ENCODE data around the gene GULP1. TPM values are rescaled to one million over a fixed set of nuclear protein-coding genes. Genes with fewer than 3 reads are reported as not detected.

The GULP1 gene
- total RNA-seq, 1 donor from 2014 or later: not detected

- Mint-ChIP-seq H3K27ac (no peak overlapping the region), H3K9me3 (no peaks in the 10 kb centered on the region), H3K4me1 (ENCODE audit: low read depth) (no peaks in the 10 kb centered on the region), H3K27me3 (ENCODE audit: low read depth) (no peaks in the 10 kb centered on the region), H3K4me3 (ENCODE audit: low read depth) (no peak overlapping the region), H3K36me3 (ENCODE audit: low read depth) (no peaks in the 10 kb centered on the region)
- intact Hi-C loops (cut with micrococcal nuclease): no loop called here
- DNase-seq (ENCODE audit: low spot score): no peak
Observed at GRCh38 chr2:188319838-188320237, 28.2 kb downstream of the GULP1 start.

GRCh38 chr2:188320861-188321260, 29.2 kb downstream of the GULP1 start:
- no peaks in the 10 kb centered on the region for H3K4me1 Mint-ChIP-seq (ENCODE audit: low read depth)
- H3K27ac Mint-ChIP-seq: no peak overlapping the region
- intact Hi-C loops (cut with micrococcal nuclease): no loop called here
- H3K4me3 Mint-ChIP-seq (ENCODE audit: low read depth): no peak overlapping the region
- H3K27me3 Mint-ChIP-seq (ENCODE audit: low read depth): no peaks in the 10 kb centered on the region
- H3K36me3 Mint-ChIP-seq (ENCODE audit: low read depth): no peaks in the 10 kb centered on the region
- no peaks in the 10 kb centered on the region for H3K9me3 Mint-ChIP-seq
- no peak for DNase-seq (ENCODE audit: low spot score)

- Mint-ChIP-seq H3K4me1 (ENCODE audit: low read depth) (no peaks in the 10 kb centered on the region), H3K9me3 (no peaks in the 10 kb centered on the region), H3K27ac (no peak overlapping the region), H3K4me3 (ENCODE audit: low read depth) (no peak overlapping the region), H3K27me3 (ENCODE audit: low read depth) (no peaks in the 10 kb centered on the region), H3K36me3 (ENCODE audit: low read depth) (no peaks in the 10 kb centered on the region)
- intact Hi-C loops (cut with micrococcal nuclease): no loop called here
- no peak for DNase-seq (ENCODE audit: low spot score)
Observed at GRCh38 chr2:188322569-188323551, 31.2 kb downstream of the GULP1 start.

- H3K9me3 Mint-ChIP-seq: no peaks in the 10 kb centered on the region
- DNase-seq (ENCODE audit: low spot score): no peak
- intact Hi-C loops (cut with micrococcal nuclease): no loop called here
- H3K27ac Mint-ChIP-seq: no peak overlapping the region
- no peaks in the 10 kb centered on the region for H3K27me3 Mint-ChIP-seq (ENCODE audit: low read depth)
- H3K4me3 Mint-ChIP-seq (ENCODE audit: low read depth): no peak overlapping the region
- no peaks in the 10 kb centered on the region for H3K36me3 Mint-ChIP-seq (ENCODE audit: low read depth)
- H3K4me1 Mint-ChIP-seq (ENCODE audit: low read depth): no peaks in the 10 kb centered on the region
Observed at GRCh38 chr2:188324067-188324466, 32.4 kb downstream of the GULP1 start.

GRCh38 chr2:188326290-188326668, 34.6 kb downstream of the GULP1 start:
- no peak overlapping the region for H3K27ac Mint-ChIP-seq
- no peaks in the 10 kb centered on the region for H3K36me3 Mint-ChIP-seq (ENCODE audit: low read depth)
- H3K27me3 Mint-ChIP-seq (ENCODE audit: low read depth): no peaks in the 10 kb centered on the region
- no peaks in the 10 kb centered on the region for H3K9me3 Mint-ChIP-seq
- intact Hi-C loops (cut with micrococcal nuclease): no loop called here
- H3K4me3 Mint-ChIP-seq (ENCODE audit: low read depth): no peak overlapping the region
- H3K4me1 Mint-ChIP-seq (ENCODE audit: low read depth): no peaks in the 10 kb centered on the region
- DNase-seq (ENCODE audit: low spot score): no peak

GRCh38 chr2:188326669-188327301, 35.1 kb downstream of the GULP1 start:
- Mint-ChIP-seq H3K27ac (no peak overlapping the region), H3K36me3 (ENCODE audit: low read depth) (no peaks in the 10 kb centered on the region), H3K4me3 (ENCODE audit: low read depth) (no peak overlapping the region), H3K27me3 (ENCODE audit: low read depth) (no peaks in the 10 kb centered on the region), H3K4me1 (ENCODE audit: low read depth) (no peaks in the 10 kb centered on the region), H3K9me3 (no peaks in the 10 kb centered on the region)
- no peak for DNase-seq (ENCODE audit: low spot score)
- intact Hi-C loops (cut with micrococcal nuclease): no loop called here

- no peaks in the 10 kb centered on the region for H3K27me3 Mint-ChIP-seq (ENCODE audit: low read depth)
- intact Hi-C loops (cut with micrococcal nuclease): no loop called here
- H3K9me3 Mint-ChIP-seq: no peaks in the 10 kb centered on the region
- H3K4me1 Mint-ChIP-seq (ENCODE audit: low read depth): no peaks in the 10 kb centered on the region
- no peak overlapping the region for H3K4me3 Mint-ChIP-seq (ENCODE audit: low read depth)
- H3K27ac Mint-ChIP-seq: no peak overlapping the region
- no peak for DNase-seq (ENCODE audit: low spot score)
- no peaks in the 10 kb centered on the region for H3K36me3 Mint-ChIP-seq (ENCODE audit: low read depth)
Observed at GRCh38 chr2:188327518-188328213, 36.0 kb downstream of the GULP1 start.

- H3K9me3 Mint-ChIP-seq: no peaks in the 10 kb centered on the region
- no peak overlapping the region for H3K4me3 Mint-ChIP-seq (ENCODE audit: low read depth)
- intact Hi-C loops (cut with micrococcal nuclease): no loop called here
- no peak for DNase-seq (ENCODE audit: low spot score)
- no peaks in the 10 kb centered on the region for H3K27me3 Mint-ChIP-seq (ENCODE audit: low read depth)
- no peak overlapping the region for H3K27ac Mint-ChIP-seq
- no peaks in the 10 kb centered on the region for H3K36me3 Mint-ChIP-seq (ENCODE audit: low read depth)
- H3K4me1 Mint-ChIP-seq (ENCODE audit: low read depth): no peaks in the 10 kb centered on the region
Observed at GRCh38 chr2:188328419-188328818, 36.7 kb downstream of the GULP1 start.

- H3K9me3 Mint-ChIP-seq: no peaks in the 10 kb centered on the region
- no peak overlapping the region for H3K27ac Mint-ChIP-seq
- no peak for DNase-seq (ENCODE audit: low spot score)
- H3K4me3 Mint-ChIP-seq (ENCODE audit: low read depth): no peak overlapping the region
- no peaks in the 10 kb centered on the region for H3K27me3 Mint-ChIP-seq (ENCODE audit: low read depth)
- no peaks in the 10 kb centered on the region for H3K4me1 Mint-ChIP-seq (ENCODE audit: low read depth)
- no peaks in the 10 kb centered on the region for H3K36me3 Mint-ChIP-seq (ENCODE audit: low read depth)
- intact Hi-C loops (cut with micrococcal nuclease): no loop called here
Observed at GRCh38 chr2:188330316-188331053, 38.8 kb downstream of the GULP1 start.

GRCh38 chr2:188332619-188333018, 40.9 kb downstream of the GULP1 start:
- Mint-ChIP-seq H3K27ac (no peak overlapping the region), H3K4me1 (ENCODE audit: low read depth) (no peaks in the 10 kb centered on the region), H3K36me3 (ENCODE audit: low read depth) (no peaks in the 10 kb centered on the region), H3K4me3 (ENCODE audit: low read depth) (no peak overlapping the region), H3K9me3 (no peaks in the 10 kb centered on the region), H3K27me3 (ENCODE audit: low read depth) (no peaks in the 10 kb centered on the region)
- no peak for DNase-seq (ENCODE audit: low spot score)
- intact Hi-C loops (cut with micrococcal nuclease): no loop called here

- no peak for DNase-seq (ENCODE audit: low spot score)
- H3K4me3 Mint-ChIP-seq (ENCODE audit: low read depth): no peak overlapping the region
- no peaks in the 10 kb centered on the region for H3K9me3 Mint-ChIP-seq
- intact Hi-C loops (cut with micrococcal nuclease): no loop called here
- no peaks in the 10 kb centered on the region for H3K36me3 Mint-ChIP-seq (ENCODE audit: low read depth)
- no peak overlapping the region for H3K27ac Mint-ChIP-seq
- H3K4me1 Mint-ChIP-seq (ENCODE audit: low read depth): no peaks in the 10 kb centered on the region
- H3K27me3 Mint-ChIP-seq (ENCODE audit: low read depth): no peaks in the 10 kb centered on the region
Observed at GRCh38 chr2:188333751-188334524, 42.3 kb downstream of the GULP1 start.

GRCh38 chr2:188338463-188338862, 46.8 kb downstream of the GULP1 start:
- intact Hi-C loops (cut with micrococcal nuclease): no loop called here
- H3K9me3 Mint-ChIP-seq: no peaks in the 10 kb centered on the region
- no peak overlapping the region for H3K4me3 Mint-ChIP-seq (ENCODE audit: low read depth)
- H3K4me1 Mint-ChIP-seq (ENCODE audit: low read depth): no peaks in the 10 kb centered on the region
- no peaks in the 10 kb centered on the region for H3K27me3 Mint-ChIP-seq (ENCODE audit: low read depth)
- DNase-seq (ENCODE audit: low spot score): no peak
- H3K36me3 Mint-ChIP-seq (ENCODE audit: low read depth): no peaks in the 10 kb centered on the region
- no peak overlapping the region for H3K27ac Mint-ChIP-seq
